H1 (cell line): Measurements from ENCODE around the gene TRPM1.

Experiments
- CEBPB ChIP-seq: IDR thresholded peaks from 2 replicates; pipeline ENCODE4 v1.6.1; 2012; ENCODE audit warnings: low read depth, low read length
- CTBP2 ChIP-seq: IDR thresholded peaks from 2 replicates; pipeline ENCODE4 v1.7.0; 2011; ENCODE audit warnings: borderline replicate concordance, mild to moderate bottlenecking, moderate library complexity, mixed read lengths, low read length; ENCODE audit not compliant: insufficient read depth, insufficient read length
- CTCF ChIP-seq, 3 experiments: IDR thresholded peaks; 1 replicate in 2 of 3; 2 replicates in 1 of 3; pipeline versions ENCODE4 v1.5.1 to v1.6.1; 2011; ENCODE audit warnings: low read length in 3 of 3, mild to moderate bottlenecking in 3 of 3, inconsistent platforms in 2 of 3, low read depth in 1 of 3, moderate library complexity in 1 of 3; ENCODE audit not compliant: insufficient read depth in 1 of 3; ENCODE audit errors: control extremely low read depth in 1 of 3
- E2F6 ChIP-seq: IDR thresholded peaks from 2 replicates; pipeline ENCODE4 v1.6.1; 2012; ENCODE audit warnings: inconsistent platforms
- EGR1 ChIP-seq: IDR thresholded peaks from 2 replicates; pipeline ENCODE4 v1.6.1; 2011; ENCODE audit warnings: low read depth, low read length, borderline replicate concordance
- EZH2 ChIP-seq: fragments of 200-600 bp; sonication (generic); IDR thresholded peaks from 2 replicates; pipeline ENCODE4 v1.7.1; 2012; ENCODE audit warnings: low read depth, mild to moderate bottlenecking, moderate library complexity, low read length, inconsistent platforms; ENCODE audit not compliant: severe bottlenecking
- GTF2F1 ChIP-seq: IDR thresholded peaks from 2 replicates; pipeline ENCODE4 v1.6.1; 2012; ENCODE audit warnings: low read depth, low read length, improper control_type of control experiment, borderline replicate concordance
- MAX ChIP-seq: IDR thresholded peaks from 2 replicates; pipeline ENCODE4 v1.6.1; 2012; ENCODE audit warnings: inconsistent platforms
- POLR2A ChIP-seq, 2 experiments: IDR thresholded peaks; 1 replicate in 1 of 2; 2 replicates in 1 of 2; pipeline ENCODE4 v1.6.1; 2011; ENCODE audit warnings: low read depth in 2 of 2, low read length in 2 of 2, mild to moderate bottlenecking in 2 of 2; ENCODE audit errors: control extremely low read depth in 1 of 2
- POLR2AphosphoS5 ChIP-seq: IDR thresholded peaks from 2 replicates; pipeline ENCODE4 v1.6.1; 2011; ENCODE audit warnings: low read depth, low read length
- SAP30 ChIP-seq: fragments of 300-600 bp; sonication (generic); IDR thresholded peaks from 2 replicates; pipeline ENCODE4 v1.7.1; 2012; ENCODE audit warnings: low read length, moderate library complexity, mild to moderate bottlenecking, inconsistent platforms; ENCODE audit not compliant: insufficient read depth, insufficient replicate concordance
- SP1 ChIP-seq: IDR thresholded peaks from 2 replicates; pipeline ENCODE4 v1.6.1; 2011; ENCODE audit warnings: low read depth, low read length
- SRF ChIP-seq: IDR thresholded peaks from 2 replicates; pipeline ENCODE4 v1.6.1; 2011; ENCODE audit warnings: mild to moderate bottlenecking, low read depth, low read length, moderate library complexity
- ZNF274 ChIP-seq: IDR thresholded peaks from 2 replicates; pipeline ENCODE4 v1.7.0; 2012; ENCODE audit warnings: low read length, borderline replicate concordance; ENCODE audit errors: extremely low read depth

DNA sequence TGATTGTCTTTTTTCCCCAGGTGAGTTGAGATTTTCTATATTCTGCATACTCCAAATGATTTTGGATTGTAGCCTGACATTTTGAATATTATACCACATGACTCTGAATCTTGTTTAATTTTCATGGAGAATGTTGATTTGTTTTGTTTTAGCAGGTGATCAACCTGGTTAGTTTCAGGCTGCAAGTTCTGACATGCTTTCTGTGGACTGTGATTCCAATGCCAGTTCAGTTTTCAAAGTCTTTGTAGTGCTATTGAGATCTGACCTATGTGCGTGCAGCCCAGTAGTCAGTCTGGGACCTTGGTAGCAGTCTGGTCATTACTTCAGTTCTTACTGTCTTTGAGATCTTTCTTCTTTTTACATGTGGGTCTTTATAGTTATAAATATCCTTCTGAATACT is 91.5 kb downstream of the TRPM1 start:
- TF ChIP-seq MAX = no peak
- no peak for TF ChIP-seq CTCF (IDR thresholded peaks at IDR 0.05; ENCODE audit: control extremely low read depth in 1 of 3, insufficient read depth in 1 of 3, low read depth in 1 of 3, low read length in 3 of 3)
- no peak for TF ChIP-seq EGR1
- TF ChIP-seq EZH2 = no peak
- TF ChIP-seq SRF = no peak
- no peak for TF ChIP-seq POLR2A (IDR thresholded peaks at IDR 0.05; ENCODE audit: control extremely low read depth in 1 of 2, low read depth in 2 of 2, low read length in 2 of 2)
- no peak for TF ChIP-seq SAP30
- no peak for TF ChIP-seq ZNF274
- TF ChIP-seq POLR2AphosphoS5 = no peak
- TF ChIP-seq GTF2F1 = no peak
- TF ChIP-seq E2F6 = no peak
- no peak for TF ChIP-seq CTBP2
- no peak for TF ChIP-seq SP1
- no peak for TF ChIP-seq CEBPB
